Stimulated activated CD8-positive, alpha-beta memory T cell treated with anti-CD3 and anti-CD28 coated beads, Interleukin-7, amount 100 ng/mL, for 48 hours (primary cell): ENCODE measurements around the gene TIPARP.
"Not testable (repeated sequence)": the region's sequence is repeated elsewhere in the genome, so short reads cannot be mapped to it uniquely, and the experiment has no call there.

Experiments
- DNase-seq, 2 donors: peaks; one replicate each; pipeline ENCODE4 v3.0.0-alpha.2; 2020; ENCODE audit warnings: low read depth in 1 of 2; ENCODE audit errors: extremely low read depth in 1 of 2

Gene TIPARP

GRCh38 chr3:156737049-156737448 lies 62.7 kb downstream of the TIPARP start:
- DNase-seq = not testable (repeated sequence)

GRCh38 chr3:156738251-156738650 lies 63.9 kb downstream of the TIPARP start:
- no peak for DNase-seq

- DNase-seq = no peak
These were observed 65.6 kb downstream of the TIPARP start for GRCh38 chr3:156739976-156740375.

GRCh38 chr3:156740581-156740980 lies 66.2 kb downstream of the TIPARP start:
- not testable (repeated sequence) for DNase-seq

GRCh38 chr3:156741935-156742334 lies 67.5 kb downstream of the TIPARP start:
- no peak for DNase-seq

GRCh38 chr3:156742401-156742800 lies 68.0 kb downstream of the TIPARP start:
- DNase-seq = no peak

GRCh38 chr3:156743859-156744258 lies 69.5 kb downstream of the TIPARP start:
- no peak for DNase-seq

GRCh38 chr3:156744631-156745030 lies 70.2 kb downstream of the TIPARP start:
- DNase-seq = no peak

GRCh38 chr3:156745766-156746165 lies 71.4 kb downstream of the TIPARP start:
- no peak for DNase-seq

- no peak for DNase-seq
These were observed 72.7 kb downstream of the TIPARP start for GRCh38 chr3:156747046-156747445.

GRCh38 chr3:156749244-156749643 lies 74.9 kb downstream of the TIPARP start:
- no peak for DNase-seq

- DNase-seq = no peak
These were observed 75.9 kb downstream of the TIPARP start for GRCh38 chr3:156750191-156750873.

- no peak for DNase-seq
These were observed 76.5 kb downstream of the TIPARP start for GRCh38 chr3:156750874-156751245.

- no peak for DNase-seq
These were observed 77.2 kb downstream of the TIPARP start for GRCh38 chr3:156751461-156752025.
